Measurements from ENCODE around the gene KLC4.

DNA sequence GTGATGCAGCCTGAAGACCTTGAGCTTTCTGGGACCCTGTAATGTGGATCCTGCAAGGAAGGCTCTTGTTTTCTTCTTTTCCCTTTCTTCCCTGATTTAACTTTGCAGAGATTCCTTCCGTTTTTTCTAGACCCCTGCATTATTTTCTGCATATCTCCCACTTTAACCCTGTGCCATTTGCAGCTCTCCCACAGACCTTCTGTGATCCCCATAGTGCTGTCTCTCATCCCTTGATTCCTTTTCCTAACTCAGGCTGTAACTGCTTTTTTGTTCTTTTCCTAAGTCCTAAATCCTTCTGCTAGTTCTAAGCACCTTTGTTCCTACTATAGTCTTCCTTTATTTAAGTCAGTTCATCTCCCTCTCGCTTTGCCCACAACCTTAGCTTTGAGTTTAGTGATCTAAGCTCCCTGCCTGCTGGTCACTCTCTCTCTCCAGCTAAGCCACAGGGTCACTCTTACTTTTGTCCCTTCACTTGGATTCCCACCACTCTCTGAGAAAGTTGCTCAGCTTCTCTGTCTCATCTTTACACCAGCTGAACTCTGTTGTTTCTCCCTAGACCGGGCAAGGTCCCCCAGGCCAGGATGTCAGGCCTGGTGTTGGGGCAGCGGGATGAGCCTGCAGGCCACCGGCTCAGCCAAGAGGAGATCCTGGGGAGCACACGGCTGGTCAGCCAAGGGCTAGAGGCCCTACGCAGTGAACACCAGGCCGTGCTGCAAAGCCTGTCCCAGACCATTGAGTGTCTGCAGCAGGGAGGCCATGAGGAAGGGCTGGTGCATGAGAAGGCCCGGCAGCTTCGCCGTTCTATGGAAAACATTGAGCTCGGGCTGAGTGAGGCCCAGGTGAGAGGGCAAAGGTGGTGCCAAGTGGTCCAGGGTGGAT, 1.6 kb downstream of the KLC4 start:
- TF ChIP-seq, protein P1, sequence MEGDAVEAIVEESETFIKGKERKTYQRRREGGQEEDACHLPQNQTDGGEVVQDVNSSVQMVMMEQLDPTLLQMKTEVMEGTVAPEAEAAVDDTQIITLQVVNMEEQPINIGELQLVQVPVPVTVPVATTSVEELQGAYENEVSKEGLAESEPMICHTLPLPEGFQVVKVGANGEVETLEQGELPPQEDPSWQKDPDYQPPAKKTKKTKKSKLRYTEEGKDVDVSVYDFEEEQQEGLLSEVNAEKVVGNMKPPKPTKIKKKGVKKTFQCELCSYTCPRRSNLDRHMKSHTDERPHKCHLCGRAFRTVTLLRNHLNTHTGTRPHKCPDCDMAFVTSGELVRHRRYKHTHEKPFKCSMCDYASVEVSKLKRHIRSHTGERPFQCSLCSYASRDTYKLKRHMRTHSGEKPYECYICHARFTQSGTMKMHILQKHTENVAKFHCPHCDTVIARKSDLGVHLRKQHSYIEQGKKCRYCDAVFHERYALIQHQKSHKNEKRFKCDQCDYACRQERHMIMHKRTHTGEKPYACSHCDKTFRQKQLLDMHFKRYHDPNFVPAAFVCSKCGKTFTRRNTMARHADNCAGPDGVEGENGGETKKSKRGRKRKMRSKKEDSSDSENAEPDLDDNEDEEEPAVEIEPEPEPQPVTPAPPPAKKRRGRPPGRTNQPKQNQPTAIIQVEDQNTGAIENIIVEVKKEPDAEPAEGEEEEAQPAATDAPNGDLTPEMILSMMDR (IDR thresholded peaks at IDR 0.05): no peak
- TF ChIP-seq POLR2A (IDR thresholded peaks at IDR 0.05; ENCODE audit: low read length): no peak

All from A549 (cell line).